ENCODE measurements around the gene ARMC10.
"Not testable (repeated sequence)": the region's sequence is repeated elsewhere in the genome, so short reads cannot be mapped to it uniquely, and the experiment has no call there.

Gene ARMC10

DNA sequence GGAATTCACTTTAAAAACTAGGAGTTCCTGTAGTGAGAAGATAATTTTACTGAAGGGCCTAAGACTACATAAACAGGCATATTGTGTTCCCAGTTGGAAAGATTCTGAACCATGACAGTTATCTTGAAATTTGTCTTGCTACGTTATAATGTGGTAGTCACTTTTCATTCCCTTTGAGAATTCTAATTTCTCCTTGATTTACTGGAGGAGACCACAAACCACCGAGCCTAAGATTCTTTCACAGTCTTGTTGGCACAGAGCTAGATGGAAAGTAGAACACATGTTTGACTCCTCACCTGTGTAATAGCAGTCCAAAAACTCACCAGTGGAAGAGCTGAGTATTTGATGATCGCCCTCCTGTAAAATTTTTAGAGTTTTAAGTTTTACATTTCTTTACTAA lies 4.9 kb downstream of the ARMC10 start:
- no peak for DNase-seq

DNA sequence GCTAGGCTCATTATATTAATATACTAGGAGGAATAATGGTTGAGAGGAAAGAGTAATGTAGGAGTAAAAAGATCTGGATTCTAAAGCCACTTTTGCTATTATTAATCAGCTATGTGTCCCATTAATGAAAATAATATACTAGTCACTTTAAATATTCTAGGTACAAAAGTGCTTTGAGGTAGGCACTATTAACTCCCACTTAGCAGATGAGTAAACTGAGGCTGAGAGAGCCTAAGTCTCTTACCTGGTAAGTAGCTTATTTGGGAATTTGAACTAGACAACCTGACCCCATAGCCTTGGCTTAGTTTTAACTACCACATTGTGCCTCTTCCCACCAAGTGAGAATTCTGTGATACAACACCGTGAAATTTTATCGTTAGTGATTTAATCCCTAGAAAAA lies 6.0 kb downstream of the ARMC10 start:
- no peak for DNase-seq

DNA sequence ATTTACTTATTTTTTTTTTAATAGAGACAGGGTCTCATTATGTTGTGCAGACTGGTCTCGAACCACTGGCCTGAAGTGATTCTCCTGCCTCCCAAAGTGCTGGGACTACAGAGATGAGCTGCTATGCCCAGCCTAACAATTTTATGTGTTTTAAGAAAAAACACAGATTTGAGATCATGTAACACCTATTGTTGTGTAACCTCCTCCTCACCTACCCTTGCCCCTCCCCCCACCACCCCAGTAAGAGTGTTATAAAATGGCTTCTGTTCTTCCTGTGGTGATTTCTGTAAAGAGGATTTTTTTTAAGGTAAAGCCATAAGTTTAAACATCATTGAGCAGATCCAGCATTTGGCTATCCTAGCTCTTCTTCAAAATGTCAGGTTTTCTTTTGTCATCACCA lies 7.6 kb downstream of the ARMC10 start:
- DNase-seq = no peak

DNA sequence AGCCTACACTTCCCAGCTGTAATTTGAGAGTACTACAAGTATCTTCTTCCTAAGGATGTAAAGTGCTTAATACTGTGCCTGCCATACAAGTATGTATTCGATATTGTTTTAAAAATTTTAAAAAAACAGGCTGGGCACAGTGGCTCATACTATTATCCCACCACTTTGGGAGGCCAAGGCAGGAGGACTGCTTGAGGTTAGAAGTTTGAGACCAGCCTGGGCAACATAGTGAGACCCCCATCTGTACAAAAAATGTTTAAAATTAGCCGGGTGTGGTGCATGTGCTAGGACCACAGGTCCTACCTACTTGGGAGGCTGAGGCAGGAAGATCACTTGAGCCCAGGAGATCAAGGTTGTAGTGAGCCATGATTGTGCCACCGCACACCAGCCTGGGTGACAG lies 8.3 kb downstream of the ARMC10 start:
- DNase-seq = no peak

GRCh38 chr7:103092321-103092720 lies 17.4 kb downstream of the ARMC10 start:
- not testable (repeated sequence) for DNase-seq

- no peak for DNase-seq
Observed at GRCh38 chr7:103093429-103093828, 18.5 kb downstream of the ARMC10 start.

GRCh38 chr7:103094102-103094501 lies 19.2 kb downstream of the ARMC10 start:
- no peak for DNase-seq

DNA sequence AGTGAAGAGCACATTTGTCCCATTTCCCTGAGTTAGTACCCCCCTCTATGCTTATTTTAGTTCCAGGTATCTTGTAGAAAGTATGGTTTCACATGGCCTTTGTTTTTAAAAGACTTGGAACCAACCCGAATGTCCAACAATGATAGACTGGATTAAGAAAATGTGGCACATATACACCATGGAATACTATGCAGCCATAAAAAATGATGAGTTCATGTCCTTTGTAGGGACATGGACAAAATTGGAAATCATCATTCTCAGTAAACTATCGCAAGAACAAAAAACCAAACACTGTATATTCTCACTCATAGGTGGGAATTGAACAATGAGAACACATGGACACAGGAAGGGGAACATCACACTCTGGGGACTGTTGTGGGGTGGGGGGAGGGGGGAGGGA lies 20.6 kb downstream of the ARMC10 start:
- not testable (repeated sequence) for DNase-seq

- DNase-seq = no peak
Observed at GRCh38 chr7:103097041-103097440, 22.1 kb downstream of the ARMC10 start.

DNA sequence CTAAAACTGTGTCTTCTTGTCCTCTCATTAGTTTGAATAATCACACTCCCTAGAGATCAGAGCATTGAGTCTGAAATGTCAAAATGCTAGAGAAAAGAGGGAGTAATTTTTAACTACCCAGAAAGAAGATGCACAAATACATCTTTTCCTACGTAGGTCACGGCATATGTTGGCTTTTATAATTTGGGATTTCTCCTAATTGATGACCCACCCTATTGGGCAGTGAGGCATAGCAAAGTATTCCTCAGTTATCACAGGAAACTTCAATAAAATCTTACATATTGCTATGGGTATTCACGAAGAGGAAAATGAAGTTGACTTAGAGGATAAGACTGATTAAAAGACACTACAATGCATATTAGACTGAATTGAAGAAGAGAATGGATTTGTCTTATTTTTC lies 25.4 kb downstream of the ARMC10 start:
- DNase-seq = no peak

- DNase-seq = no peak
Observed at GRCh38 chr7:103101543-103101942, 26.6 kb downstream of the ARMC10 start.

DNA sequence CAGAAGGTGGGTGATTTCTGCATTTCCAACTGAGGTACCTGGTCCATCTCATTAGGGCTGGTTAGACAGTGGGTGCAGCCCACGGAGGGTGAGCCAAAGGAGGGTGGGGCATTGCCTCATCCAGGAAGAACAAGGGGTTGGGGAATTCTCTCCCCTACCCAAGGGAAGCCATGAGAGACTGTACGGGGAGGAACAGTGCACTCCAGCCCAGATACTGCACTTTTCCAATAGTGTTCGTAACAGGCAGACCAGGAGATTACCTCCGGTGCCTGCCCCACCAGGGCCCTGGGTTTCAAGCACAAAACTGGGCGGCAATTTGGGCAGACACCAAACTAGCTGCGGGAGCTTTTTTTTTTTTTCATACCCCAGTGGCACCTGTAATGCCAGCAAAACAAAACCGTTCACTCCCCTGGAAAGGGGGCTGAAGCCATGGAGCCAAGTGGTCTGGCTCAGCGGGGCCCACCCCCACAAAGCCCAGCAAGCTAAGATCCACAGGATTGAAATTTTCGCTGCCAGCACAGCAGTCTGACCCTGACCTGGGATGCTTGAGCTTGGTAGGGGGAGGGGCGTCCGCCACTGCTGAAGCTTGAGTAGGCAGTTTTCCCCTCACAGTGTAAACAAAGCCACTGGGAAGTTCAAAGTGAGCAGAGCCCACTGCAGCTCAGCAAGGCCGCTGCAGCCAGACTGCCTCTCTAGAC lies 31.2 kb downstream of the ARMC10 start:
- DNase-seq = no peak

DNA sequence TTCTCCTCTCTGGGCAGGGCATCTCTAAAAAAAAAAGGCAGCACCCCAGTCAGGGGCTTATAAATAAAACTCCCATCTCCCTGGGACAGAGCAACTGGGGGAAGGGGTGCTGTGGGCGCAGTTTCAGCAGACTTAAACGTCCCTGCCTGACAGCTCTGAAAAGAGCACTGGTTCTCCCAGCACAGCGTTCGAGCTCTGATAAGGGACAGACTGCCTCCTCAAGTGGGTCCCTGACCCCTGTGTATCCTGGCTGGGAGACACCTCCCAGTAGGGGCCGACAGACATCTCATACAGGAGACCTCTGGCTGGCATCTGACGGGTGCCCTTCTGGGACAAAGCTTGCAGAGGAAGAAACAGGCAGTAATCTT lies 31.7 kb downstream of the ARMC10 start:
- DNase-seq = not testable (repeated sequence)

- DNase-seq = no peak
Observed at GRCh38 chr7:103113164-103113563, 38.2 kb downstream of the ARMC10 start.

- no peak for DNase-seq
Observed at GRCh38 chr7:103114576-103115008, 39.7 kb downstream of the ARMC10 start.

DNA sequence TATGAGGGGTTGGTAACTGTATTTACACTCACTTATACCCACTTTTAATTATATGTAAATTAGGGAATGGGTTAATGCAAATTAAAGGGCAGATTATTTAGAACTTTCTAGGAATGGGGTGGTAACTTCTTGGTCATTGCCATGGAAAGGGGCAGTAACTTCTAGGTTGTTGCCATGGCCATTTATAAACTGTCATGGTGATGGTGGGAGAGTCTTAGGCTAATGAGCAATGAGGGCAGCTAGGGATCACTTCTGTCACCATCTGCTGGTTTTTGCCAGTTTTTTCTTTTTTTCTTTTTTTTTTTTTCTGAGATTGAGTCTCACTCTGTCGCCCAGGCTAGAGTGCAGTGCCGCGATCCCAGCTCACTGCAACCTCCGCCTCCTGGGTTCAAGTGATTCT lies 40.8 kb downstream of the ARMC10 start:
- DNase-seq = no peak

- DNase-seq = no peak
Observed at GRCh38 chr7:103116511-103116910, 41.6 kb downstream of the ARMC10 start.

DNA sequence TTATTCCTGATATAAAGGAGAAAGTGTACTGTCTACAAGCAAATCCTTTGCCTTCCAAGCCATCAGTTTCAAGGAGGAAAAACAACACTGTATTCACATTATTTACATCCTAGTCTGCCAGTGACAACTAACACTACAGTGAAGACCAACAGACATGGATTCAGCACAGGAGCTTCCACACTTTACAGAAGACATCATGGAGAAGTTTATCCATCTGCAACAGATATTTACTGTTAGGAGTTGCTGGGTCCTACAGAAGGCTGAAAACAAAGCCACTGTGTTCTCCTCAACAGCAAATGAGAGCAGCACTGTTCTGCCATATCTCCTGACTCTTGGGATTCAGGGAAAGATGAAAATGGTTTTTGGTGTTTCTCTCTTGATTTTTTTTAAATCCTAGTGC lies 42.1 kb downstream of the ARMC10 start:
- DNase-seq = no peak

DNA sequence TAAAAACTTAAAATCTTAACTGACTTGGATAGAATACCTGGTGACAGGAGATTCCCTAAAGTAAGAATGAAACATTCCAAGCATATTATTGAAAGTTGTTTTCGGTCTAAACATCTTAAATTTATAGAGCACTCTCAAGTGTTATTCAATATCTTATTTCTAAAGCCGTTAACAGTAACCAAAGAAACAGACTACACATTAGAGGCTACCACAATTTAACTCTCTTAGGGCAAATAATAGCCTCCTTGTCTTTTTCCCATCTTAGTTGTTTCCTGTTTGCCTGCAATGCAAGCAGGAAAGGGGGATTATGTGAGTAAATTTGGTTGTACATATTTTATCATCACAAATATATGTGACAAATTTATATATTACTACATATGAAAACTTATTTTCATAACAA lies 42.5 kb downstream of the ARMC10 start:
- DNase-seq = no peak

- no peak for DNase-seq
Observed at GRCh38 chr7:103119791-103120291, 44.9 kb downstream of the ARMC10 start.

DNA sequence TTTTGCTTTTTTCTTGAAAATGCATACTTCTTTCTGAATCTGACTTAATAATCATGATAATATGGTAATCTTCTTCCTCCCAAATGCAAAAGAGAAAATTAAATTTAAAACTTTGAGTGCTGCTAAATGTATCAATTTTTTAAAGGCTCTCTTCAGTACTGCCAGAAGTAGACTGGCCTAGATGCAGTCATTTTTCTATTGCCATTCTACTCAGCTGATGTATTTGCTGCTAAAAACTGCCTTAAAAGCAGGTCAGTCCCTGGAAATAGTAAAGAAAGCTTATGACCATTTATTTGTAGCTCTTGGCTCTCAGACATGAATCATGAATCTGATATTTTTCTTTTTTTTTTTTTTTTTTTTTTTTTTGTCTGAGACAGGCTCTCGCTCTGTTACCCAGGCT lies 45.4 kb downstream of the ARMC10 start:
- no peak for DNase-seq

- no peak for DNase-seq
Observed at GRCh38 chr7:103121641-103122040, 46.7 kb downstream of the ARMC10 start.

DNA sequence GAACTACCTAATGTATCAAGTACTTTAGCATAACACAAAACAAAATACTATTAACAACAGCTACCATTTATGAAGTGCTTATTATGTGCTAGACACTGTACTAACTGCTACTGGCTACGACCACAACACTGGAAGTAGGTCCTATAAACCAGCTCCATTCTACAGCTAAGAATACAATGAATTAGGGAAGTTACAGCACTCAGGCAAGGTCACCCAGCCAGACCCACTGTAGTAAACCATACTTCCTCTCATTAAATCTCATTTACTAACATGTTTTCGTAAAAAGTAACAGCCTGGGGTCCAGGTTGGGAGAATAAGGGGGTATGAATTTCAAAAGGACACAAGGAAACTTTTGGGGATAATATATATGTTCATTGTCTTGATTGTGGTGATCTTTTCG lies 48.6 kb downstream of the ARMC10 start:
- DNase-seq = no peak

DNA sequence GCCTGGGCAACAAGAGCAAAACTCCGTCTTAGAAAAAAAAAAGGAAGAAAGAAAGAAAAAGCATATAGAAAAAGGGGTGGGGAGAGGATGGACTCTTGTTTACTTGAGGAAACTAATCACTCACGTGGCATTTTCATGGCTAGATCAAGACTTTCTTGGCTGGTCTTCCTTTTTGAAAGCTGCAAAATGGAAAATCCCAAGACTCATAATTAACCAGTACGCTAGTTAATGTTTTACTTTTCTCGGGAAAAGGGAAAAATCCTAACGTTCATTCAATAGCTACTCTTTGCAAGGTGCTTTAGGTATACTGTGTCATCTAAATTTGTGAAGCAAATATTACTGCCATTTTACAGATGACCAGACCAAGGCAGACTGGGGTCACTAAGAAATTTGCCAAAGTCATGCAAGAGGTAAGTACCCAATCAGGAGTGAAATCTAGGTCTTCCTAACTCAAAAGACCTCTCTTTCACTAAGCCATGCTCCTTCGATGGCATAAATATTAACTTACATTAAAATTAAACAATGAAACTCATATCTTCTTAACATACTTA lies 49.6 kb downstream of the ARMC10 start:
- DNase-seq = no peak

DNA sequence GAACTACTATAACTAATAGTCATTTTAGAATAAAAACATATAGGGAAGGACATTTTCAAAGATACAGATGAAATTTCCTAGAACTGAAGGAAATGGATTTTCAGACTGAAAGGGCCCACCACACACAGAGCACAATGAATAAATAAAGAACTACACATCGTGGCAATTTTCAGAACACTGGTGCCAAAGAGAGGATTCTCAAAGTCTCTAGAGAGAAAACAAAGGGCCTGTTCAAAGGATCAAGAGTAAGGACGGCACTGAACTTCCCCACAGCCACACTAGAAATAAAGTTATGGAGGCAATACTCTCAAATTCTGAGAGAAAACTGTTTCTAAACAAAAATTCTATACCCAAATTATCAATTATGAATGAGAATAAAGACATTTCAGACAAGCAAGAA lies 52.1 kb downstream of the ARMC10 start:
- no peak for DNase-seq
